Limb (tissue), 2 donors: ENCODE data around the gene DNAJC13.

Experiments
- DNase-seq, 2 donors: peaks; one replicate each; pipeline ENCODE4 v3.0.0-alpha.2; 2016; ENCODE audit errors: extremely low spot score in 2 of 2

The DNAJC13 gene

DNA sequence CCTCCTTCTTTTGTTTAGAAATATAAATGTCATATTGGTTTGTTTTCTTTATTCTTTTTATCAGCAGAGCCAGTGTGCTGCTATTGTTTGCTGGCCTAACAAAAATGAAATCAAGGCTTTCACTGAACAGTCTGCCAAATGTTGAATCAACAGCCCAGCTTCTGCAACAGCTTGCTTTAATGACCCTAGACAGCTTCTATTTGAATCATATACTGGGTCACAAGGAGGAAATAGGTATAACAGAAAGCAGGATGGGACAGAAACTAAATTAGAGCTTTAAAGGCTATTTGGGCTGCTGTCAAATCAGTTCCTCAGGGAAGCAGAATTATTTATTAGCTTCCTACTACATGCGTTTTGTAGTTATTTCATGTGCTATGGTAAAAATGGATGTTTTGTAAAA is 12.1 kb upstream of the DNAJC13 start:
- no peak for DNase-seq

DNA sequence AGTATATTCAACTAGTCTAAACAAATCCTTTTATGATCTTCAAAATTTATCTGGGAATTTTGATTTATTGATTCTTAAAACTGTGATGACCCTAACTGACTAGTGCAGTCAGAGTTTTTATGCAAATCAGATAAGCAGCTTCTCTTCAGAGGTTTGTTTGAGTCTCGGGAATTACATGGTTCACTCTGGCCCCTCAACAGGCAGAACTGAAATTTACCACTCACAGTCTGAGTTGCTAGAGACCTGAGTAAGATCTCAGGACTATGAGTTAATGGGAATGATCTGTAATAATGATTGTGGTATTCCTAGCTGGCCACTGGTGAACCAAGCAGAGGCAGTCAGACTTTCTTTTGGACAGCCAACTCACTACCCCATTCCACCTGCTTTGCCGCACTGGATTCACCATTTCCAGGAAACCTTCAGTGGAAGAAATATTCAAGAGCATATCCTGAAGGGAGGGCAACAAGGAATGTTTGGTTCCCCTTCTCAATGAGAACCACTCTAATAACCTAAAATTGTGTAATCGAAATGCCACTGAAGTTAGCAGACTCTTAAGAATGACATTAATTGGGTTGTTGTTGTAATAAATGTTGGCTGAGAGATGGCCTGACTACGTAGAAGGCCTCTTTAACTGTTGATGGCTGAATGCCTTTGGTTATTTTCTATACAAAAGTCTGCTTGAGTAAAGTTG is 11.5 kb upstream of the DNAJC13 start:
- DNase-seq = no peak

DNA sequence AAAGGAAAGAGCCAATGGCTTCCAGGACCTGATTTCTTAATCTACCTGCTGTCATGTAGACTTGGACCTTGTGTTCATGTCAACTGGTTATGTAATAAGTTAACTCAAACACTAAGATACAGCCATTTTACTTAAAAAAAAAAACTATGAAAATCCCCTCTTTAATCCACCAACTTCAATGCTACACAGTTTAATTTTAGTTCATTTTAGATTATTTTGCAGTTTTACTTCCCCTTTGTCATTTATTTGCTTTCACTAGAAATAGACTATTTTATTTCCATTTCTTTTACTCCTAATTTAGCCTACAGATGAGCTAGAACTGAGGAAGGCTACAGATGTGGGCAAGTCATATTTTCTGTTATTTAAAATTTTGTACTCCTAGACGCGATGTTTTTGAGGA is 10.7 kb upstream of the DNAJC13 start:
- DNase-seq = no peak

DNA sequence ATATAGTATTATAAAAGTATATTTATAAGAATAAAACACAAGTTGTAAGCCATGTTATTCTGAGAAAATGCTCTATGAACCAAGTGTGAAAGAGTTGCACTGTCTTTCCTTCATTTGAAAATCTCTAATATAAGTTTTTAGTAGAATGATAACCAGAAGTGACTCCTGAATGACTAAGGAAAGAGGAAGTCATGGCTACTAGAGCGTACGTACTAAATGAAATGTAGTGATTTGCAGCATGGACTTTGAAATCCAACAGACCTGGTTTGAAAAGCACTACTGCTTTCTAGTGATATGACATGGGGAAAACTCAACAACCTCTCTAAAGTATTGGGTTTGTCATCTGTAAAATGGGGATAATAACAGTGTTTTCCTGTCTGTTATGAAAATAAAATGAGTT is 10.3 kb upstream of the DNAJC13 start:
- no peak for DNase-seq

DNA sequence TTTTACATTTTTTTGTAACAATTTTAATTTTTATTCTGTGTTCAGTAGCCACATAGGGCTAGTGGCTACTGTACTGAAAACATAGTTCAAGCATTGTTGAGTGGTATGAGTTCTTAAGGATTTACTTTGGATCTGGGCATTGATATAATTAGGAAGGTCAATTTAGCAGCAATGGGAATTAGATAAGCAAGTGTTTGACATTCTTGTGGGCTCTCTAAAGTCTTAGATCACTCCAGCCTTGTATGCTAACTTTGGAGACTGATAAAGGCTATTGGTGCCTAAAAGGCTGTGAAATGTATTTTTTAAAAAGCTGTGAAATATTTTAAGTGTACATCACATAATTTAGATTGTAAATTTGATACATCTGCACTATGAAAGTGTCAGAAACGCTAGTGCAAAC is 2.5 kb upstream of the DNAJC13 start:
- DNase-seq = no peak

DNA sequence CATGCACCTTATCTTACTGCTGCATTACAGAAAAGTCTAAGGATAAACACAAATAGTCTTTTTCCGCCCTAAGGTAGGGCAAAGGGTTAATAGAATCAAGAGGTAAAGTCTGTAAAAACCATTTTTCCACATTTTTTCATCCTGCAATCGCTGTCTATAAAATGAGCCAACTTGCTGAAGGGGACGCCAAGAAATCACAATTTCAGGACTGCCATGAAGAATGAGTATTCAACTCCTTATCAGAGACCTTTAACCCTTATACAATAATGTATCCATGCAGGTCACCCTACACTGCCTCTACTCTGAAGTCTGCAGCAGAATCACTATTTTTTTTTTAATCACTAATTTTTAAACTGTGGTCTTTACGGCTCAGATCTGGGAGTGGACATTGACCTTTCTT is 1.1 kb upstream of the DNAJC13 start:
- no peak for DNase-seq

DNA sequence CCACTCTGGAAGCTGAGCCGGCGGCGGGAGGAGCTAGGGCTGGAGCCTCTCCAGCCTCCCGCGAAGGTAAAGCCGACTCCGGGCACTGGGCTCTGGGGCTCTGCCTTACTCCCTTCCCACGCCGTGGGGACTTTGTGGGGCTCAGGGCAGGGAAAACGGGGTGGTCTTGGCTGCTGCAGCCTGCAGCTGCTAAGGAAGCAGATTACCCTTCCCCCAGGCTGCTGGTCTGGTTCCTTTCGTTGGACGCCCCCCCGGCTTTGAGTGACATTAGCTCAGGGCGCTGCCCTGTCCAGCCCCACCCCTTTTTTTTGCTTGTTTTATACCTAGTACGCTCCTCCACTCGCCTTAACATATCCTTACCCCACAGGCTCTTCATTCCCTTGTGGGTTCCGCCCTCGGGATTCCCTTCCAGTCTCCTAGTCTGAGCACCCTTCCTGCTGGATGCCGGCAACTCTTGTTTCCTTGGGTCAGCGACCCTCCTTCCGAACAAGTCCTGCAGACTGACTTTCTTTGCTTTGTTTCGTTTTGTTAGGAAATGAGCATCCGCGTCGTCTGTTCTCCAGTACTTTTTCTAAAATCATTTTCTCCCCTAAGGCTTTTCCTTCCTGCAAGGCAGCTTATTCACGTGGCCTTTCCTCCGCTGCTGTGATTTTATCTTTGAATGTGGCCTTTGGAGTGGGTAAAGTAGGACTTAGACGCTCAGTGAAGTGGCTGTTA is 551 bp downstream of the DNAJC13 start:
- DNase-seq = peak in 1 of 2 donors; percentile 65

DNA sequence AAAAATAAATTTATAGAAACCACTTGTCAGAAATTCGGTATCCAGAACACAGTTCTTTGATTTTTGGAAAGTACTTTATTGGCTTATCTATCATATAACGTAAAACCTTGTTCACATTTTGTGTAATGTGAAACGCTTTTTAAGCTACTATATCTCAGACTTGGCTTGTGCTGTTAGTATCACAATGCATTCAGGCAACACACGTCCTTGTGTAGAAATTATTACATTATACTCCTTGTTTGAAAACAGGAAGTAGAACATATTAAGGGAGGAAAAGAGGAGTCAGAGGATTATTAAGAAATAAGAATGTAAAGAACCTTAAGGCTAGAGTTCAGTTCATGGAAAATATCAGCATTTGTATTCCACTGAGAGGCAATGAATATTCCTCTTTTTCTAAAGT is 1.6 kb downstream of the DNAJC13 start:
- no peak for DNase-seq

DNA sequence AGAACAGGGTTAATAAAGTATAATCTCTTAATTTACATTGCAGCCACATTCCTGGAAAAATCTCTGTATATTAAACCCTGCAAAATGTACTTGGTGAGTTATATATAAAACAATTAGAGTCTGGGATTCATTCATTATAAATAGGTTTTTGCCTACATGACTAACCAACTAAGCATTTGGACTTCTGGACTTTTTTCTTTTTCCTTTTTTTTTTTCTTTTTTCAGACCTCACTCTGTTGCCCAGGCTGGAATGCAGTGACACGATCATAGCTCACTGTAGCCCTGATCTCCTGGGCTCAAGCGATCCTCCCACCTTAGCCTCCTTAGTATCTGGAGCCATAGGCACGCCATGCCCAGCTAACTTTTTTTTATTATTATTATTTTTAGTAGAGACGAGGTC is 4.5 kb downstream of the DNAJC13 start:
- DNase-seq = no peak

DNA sequence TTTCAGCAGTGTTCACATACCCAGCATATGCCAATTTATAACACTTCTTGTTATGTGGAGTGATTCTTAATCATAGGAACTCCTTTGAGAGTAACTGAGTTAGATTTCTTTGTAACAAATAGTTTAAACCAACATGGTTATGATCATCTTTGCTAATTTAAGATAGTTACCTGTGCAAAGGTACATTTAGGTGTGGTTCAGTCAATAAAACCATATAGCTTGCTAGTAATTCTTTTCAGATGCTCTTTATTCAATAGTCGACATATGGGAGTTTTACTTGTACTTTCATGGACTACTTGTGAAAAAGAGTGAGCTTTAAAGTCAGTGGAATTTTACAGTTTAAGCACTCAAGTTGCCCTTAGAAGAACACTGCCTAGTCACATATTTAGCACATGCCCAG is 5.2 kb downstream of the DNAJC13 start:
- no peak for DNase-seq

DNA sequence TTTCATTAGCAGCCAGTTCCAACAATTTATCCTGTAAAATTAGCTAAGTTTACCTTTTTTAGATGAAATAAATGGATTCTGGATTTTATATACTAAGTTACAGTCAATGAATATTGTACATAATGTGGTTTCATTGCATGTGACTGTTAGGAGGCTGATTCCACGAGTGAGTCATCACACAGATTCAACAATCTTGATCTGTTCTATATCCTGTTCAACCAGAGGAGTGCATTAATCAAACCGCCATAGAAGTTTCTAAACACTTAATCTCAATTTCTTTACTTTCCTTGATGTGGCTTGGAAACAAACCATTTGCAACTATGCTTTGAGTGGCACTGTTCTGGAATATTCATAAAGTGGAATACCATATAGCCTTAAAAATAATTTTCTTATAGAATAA is 15.3 kb downstream of the DNAJC13 start:
- DNase-seq = no peak

DNA sequence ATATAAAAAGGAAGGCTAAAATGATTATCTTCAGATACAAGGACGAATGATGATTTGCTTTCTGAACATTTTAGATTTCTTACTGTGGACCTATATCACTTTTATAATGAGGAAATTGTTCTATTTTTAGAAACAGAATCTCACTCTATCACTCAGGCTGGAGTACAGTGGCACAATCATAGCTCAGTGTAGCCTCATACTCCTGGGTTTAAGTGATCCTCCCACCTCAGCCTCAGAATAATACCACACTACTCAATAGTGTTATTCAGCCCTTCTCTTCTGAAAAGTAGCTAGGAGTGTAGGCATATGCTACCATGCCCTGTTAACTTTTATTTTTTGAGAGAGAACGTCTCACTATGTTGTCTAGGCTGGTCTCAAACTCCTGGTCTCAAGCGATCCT is 15.8 kb downstream of the DNAJC13 start:
- no peak for DNase-seq

DNA sequence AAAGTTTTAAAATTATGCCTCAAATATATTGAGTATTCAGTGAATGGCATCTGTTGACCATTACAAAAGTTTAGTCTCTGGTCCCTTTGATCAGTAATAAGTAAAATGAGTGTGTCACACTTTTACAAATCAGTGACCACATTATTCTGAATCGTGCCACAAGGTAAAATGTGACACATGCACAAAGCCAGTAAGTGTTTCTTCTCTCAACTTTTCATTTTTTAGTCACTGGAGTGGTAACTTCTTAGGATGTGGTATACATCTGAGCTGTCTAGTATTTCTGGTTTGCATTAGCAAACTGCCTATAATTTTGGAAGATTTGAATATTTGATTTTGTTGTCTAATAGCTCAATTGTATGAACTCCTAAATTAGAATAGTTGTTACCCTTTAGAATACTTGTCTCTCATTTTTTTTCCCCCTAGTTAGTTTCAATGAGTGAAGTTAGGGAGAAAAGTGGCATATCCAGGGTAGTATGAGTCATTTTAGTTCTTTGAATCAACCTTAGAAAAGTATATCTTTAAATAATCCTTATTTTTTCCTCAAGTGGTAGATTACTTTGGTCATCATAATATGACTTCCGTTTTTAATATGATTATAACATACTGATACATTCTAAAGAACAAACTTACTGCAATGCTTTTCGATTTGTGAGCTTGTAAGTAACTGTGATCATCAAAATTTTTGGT is 18.1 kb downstream of the DNAJC13 start:
- DNase-seq = no peak

DNA sequence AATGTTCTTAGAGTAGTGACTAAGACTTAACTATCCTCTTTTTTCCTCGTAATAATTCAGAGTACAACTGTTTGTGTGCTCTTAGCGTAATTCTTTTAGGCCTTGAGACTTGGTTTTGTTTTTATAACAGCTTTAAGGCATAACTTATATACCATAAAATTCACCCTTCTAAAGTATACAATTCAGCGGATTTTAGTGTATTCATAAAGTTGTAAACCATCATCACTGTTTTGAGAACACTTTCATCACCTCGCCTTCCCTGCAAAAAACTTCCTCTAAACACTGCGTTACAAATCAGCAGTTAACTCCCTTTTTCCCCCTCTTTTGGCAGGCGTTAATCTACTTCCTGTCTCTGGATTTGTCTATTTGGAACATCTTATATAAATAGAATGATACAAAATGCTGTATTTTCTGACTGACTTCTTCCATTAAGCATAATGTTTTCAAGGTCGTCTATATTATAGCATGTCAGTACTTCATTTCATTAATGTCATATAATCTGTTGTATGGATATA is 18.7 kb downstream of the DNAJC13 start:
- no peak for DNase-seq

DNA sequence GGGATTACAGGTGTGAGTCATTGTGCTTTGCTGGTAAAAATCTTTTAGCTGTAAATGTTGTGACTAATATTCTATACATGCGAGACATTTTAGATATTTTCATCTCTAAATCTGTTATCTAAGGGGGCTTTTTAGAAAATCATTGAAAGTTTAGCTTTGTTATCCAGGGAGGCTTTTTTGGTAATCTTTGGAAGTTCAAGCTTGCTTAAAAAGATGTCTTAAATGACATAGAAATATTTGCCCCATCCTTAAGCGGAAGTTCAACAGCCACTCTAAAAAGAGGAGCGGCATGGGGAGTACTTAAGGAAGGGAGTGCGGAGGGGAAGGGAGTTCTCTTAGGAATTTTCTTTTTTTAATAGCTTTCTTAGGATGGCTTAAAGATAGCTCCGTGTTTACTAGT is 26.1 kb downstream of the DNAJC13 start:
- DNase-seq = no peak

DNA sequence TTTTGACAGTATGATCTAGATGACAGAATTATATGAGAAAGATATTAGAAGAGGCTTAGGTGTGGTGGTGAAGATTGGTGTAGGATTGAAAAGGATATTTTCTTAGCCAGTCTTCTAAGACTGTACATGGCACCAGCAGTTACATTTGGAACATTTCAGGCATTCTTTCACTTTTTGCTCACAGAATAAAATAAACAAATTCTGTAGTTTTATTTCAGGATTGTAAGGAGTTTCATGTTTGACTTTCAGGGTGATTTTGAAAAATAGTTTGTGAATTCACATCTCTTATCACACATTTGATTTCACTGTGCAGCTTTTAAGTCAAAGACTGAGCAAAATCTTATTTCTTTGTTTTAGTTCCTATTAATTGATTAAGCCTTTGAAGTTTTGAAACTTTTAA is 27.1 kb downstream of the DNAJC13 start:
- no peak for DNase-seq

DNA sequence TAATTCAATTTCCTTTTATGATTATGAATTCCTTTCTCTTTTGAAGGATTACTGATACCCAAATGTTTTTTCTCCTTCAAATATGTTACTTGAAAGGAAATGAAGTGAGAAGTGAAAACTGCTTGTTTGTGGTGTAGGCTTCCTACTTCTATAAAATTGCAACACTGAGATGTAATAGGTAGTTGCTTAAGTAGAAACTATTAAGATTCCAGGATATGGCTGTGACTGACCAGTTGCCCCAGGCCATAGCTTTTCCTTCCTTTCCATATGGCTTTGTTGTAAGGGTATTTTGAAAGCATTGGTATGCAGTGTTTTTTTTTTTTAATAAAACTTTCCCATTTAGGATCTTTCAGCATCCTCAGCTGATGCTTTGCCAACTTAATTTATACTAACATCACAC is 28.5 kb downstream of the DNAJC13 start:
- DNase-seq = no peak

DNA sequence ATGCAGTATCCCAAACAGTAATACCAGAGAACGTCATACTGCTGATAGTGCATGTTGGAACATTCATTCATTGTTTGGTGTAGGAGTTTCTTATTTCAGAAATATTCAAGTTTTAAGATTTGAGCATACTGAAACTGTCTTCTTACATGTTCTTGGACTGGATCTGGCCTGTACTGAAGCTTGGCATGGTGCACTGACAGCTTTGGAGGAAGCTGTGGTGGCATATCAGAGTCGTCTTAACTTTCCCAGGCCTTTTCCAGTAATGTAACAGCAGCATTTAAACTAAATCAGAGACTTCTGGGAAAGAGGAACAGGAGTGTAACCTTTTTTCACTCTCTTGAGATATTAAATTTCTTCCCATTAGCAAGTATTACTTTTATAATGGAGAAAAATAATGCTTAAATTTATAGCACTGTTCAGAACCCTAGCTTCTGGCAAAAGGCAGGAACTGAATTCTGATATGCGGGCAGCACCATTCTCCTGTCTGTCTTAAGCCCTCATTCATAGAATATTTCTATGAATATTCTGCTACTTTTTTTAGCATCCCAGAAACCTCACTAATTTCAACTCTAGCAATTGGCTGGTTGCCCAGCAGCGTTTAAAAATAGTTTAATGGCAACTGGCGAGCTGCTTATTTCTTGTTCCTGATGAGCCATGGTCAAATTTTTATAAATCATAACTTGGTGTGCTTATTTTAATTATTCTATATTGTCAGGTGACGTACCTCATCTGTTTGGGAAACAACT is 31.1 kb downstream of the DNAJC13 start:
- peak; percentile 45 to 49 for DNase-seq

DNA sequence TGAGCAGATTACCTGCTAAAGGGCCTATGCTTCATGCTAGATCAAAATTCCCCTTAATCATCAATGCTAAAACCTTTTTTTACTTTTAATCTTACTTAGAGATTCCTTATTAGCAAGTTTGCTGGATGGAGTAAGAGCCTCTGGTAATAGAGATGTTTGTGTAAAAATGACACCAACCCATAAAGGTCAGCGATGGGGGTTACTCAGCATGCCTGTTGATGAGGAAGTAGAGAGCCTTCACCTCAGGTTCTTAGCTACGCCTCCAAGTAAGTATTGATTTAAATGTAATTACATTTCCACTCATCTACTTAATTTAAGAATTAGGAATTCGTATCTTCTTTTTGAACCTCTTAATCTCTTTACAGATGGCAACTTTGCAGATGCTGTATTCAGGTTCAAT is 38.8 kb downstream of the DNAJC13 start:
- DNase-seq = no peak

DNA sequence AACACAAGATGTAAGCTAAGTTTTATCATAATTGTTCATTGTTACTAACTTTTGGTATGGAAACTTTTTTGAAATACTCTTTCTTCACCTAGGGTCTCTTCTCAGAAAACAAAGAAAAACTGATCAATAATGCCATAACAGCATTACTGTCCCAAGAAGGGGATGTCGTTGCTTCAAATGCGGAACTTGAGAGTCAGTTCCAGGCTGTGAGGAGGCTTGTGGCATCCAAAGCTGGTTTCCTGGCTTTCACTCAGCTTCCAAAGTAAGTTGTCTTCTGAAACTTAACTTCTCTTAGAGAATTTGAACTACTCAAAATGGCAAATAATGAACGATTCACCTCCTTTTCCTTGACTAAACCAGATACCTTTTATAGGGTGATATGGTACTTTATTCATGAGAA is 39.3 kb downstream of the DNAJC13 start:
- DNase-seq = no peak

DNA sequence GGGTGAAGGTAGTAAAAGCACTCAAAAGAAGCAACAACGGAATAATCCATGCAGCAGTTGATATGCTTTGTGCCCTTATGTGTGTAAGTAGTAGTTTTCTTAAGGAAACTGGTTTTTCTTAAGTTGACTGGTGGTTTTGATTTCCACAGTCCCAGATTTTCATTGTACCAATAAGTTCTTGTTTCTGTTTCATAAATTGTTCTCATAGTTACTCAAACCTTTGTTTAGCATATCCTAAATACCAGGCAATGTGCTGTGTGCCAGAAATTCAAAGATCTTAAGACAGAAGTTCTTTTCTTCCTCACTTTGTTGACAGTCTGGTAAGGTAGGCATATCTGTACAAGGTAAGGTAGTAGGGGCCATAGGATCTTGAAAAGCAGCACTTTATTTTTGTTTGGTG is 40.0 kb downstream of the DNAJC13 start:
- no peak for DNase-seq

DNA sequence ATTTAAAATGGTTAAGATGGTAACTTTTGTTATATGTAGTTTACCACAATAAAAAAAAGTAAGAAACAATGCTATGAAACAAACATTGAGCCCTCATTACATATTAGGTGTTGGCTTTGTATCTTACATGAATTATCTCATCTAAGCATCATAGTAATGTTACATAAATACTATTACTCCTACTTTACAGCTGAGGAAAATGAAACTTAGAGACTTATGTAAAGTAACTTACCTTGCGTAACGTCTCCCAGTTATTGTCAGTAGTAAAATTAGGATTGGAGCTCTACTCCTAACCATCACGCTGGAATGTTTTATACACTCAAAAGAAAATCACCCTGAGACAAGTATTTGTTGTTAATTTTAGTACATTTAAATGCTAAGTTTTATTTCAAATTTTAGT is 42.2 kb downstream of the DNAJC13 start:
- no peak for DNase-seq
